Osteocyte (in vitro differentiated cells): ENCODE results near the gene MYO1D. TPM values are rescaled to one million over a fixed set of nuclear protein-coding genes. Genes with fewer than 3 reads are reported as not detected.

Experiments
- DNase-seq: peaks from one replicate; pipeline ENCODE4 v3.0.0; 2021; ENCODE audit warnings: mixed read lengths; ENCODE audit not compliant: unreplicated experiment; ENCODE audit errors: extremely low spot score
- H3K27ac Mint-ChIP-seq: one replicate; pipeline ENCODE4 v1.8.0; 2021; ENCODE audit warnings: mild to moderate bottlenecking, mixed read lengths; ENCODE audit not compliant: unreplicated experiment
- H3K27me3 Mint-ChIP-seq: one replicate; pipeline ENCODE4 v1.8.0; 2021; ENCODE audit warnings: mixed read lengths; ENCODE audit not compliant: unreplicated experiment
- H3K36me3 Mint-ChIP-seq: one replicate; pipeline ENCODE4 v1.8.0; 2021; ENCODE audit warnings: mixed read lengths; ENCODE audit not compliant: unreplicated experiment
- H3K4me1 Mint-ChIP-seq: one replicate; pipeline ENCODE4 v1.8.0; 2021; ENCODE audit warnings: mixed read lengths; ENCODE audit not compliant: unreplicated experiment
- H3K4me3 Mint-ChIP-seq: one replicate; pipeline ENCODE4 v1.8.0; 2021; ENCODE audit warnings: mild to moderate bottlenecking, moderate library complexity, mixed read lengths; ENCODE audit not compliant: unreplicated experiment
- H3K9me3 Mint-ChIP-seq: one replicate; pipeline ENCODE4 v1.8.0; 2021; ENCODE audit warnings: mixed read lengths; ENCODE audit not compliant: unreplicated experiment
- CTCF ChIP-seq: fragments of 200-600 bp; sonication (generic); IDR thresholded peaks from 2 replicates; pipeline ENCODE4 v1.5.0; 2021; ENCODE audit warnings: antibody characterized with exemption, mild to moderate bottlenecking, moderate library complexity
- total RNA-seq: library from RNA; stranded (reverse); gene quantifications from 2 replicates; pipeline ENCODE4 v1.2.1, GENCODE V29; 2021

Gene MYO1D
- total RNA-seq, 1 donor from 2014 or later = 19.1 TPM

- Mint-ChIP-seq H3K27me3 (no peaks in the 10 kb centered on the region), H3K4me1 (no peaks in the 10 kb centered on the region), H3K9me3 (no peaks in the 10 kb centered on the region), H3K4me3 (no peak overlapping the region), H3K27ac (no peak overlapping the region), H3K36me3 (no peaks in the 10 kb centered on the region)
- peak; percentile 22 for TF ChIP-seq CTCF
- no peak for DNase-seq
Measured at GRCh38 chr17:32588982-32589381, 287.9 kb downstream of the MYO1D start.

DNA sequence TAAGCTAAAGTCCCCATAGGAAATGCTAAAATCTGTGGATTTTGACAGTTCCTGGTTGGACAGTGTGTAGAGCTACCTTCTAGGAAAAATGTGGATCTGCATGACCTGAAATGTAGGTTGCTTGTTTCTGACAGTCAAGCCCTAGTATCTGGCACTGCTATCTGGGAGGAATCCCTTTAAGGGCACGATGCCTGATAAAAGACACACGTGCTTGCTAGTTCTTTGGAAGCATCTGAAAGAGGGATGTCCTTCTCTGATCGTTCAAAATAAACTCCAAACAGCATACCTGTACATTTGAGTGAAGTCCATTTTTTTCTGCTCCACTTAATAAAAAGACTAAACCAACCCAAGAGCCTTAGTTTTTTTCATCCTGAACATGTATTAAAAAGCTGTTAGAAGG, 288.8 kb downstream of the MYO1D start:
- no peaks in the 10 kb centered on the region for H3K36me3 Mint-ChIP-seq
- peaks cover 4% of the 10 kb centered on the region for H3K9me3 Mint-ChIP-seq
- no peak overlapping the region for H3K27ac Mint-ChIP-seq
- H3K27me3 Mint-ChIP-seq = no peaks in the 10 kb centered on the region
- no peaks in the 10 kb centered on the region for H3K4me1 Mint-ChIP-seq
- no peak overlapping the region for H3K4me3 Mint-ChIP-seq
- no peak for DNase-seq
- TF ChIP-seq CTCF = no peak

DNA sequence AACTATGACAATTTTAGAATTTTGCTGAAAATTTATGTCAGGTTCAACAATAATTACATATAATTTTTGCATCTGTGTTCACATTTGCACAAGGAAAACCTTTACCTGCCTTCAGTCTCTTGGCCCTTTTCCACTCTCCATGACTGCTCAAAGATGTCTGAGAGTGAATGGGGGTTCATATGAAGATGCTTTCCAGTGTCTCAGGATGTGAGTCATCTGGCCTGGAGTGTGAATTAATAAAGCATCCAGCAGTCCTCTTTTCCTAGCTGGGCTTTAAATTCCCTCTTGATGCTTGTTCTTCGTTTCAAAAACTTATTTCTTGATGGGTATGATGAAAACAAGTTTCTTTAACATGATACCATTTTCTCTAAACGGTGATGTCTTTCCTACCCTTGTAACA, 290.3 kb downstream of the MYO1D start:
- DNase-seq = no peak
- no peaks in the 10 kb centered on the region for H3K36me3 Mint-ChIP-seq

DNA sequence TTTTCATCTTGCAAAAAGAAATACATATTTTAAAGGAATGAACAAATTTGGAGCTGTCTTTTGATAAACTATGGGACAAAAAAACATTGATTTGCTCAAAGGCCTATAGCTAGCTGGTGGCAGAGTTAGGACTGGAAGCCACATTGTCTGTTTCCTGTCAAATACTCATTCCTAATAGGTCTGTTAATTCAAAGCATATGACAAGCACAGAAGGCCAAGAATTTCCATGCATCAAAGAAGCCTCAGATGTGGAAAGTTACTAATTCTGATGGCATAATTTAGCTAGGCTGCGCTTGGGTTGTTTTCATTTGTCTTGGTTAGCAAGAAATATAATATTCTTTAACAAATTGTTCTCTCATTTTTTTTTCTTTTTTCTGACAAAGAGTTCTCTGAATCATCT, 292.1 kb downstream of the MYO1D start:
- Mint-ChIP-seq H3K36me3 (no peaks in the 10 kb centered on the region), H3K4me3 (no peak overlapping the region), H3K27me3 (no peaks in the 10 kb centered on the region), H3K4me1 (no peaks in the 10 kb centered on the region), H3K9me3 (peaks cover 22% of the 10 kb centered on the region), H3K27ac (no peak overlapping the region)
- TF ChIP-seq CTCF = no peak
- no peak for DNase-seq

More for the DNA sequence above, 290.3 kb downstream of the MYO1D start:
- no peak for TF ChIP-seq CTCF
- peaks cover 12% of the 10 kb centered on the region for H3K9me3 Mint-ChIP-seq
- no peak overlapping the region for H3K4me3 Mint-ChIP-seq
- no peak overlapping the region for H3K27ac Mint-ChIP-seq
- no peaks in the 10 kb centered on the region for H3K4me1 Mint-ChIP-seq
- H3K27me3 Mint-ChIP-seq = no peaks in the 10 kb centered on the region

DNA sequence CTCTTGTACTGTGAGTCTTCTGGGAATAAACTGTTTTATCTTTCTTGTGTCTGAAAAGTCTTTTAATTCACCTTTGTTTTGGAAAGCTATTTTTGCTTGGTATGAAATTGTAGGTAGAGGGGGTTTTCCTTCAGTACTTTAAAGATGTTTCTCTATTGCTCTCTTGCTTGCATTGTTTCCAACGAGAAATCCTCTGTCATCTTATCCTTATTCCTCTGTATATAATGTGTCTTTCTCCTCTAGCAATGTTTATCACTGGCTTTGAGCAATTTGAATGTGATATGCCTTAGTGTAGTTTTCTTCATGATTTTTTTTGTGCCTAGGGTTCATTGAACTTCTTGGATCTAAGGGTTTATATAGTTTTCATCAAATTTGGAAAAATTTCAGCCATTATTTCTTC, 293.9 kb downstream of the MYO1D start:
- TF ChIP-seq CTCF = no peak
- no peaks in the 10 kb centered on the region for H3K27me3 Mint-ChIP-seq
- no peaks in the 10 kb centered on the region for H3K4me1 Mint-ChIP-seq
- H3K9me3 Mint-ChIP-seq = peaks cover 22% of the 10 kb centered on the region
- no peak overlapping the region for H3K27ac Mint-ChIP-seq
- no peak for DNase-seq
- H3K36me3 Mint-ChIP-seq = no peaks in the 10 kb centered on the region
- H3K4me3 Mint-ChIP-seq = no peak overlapping the region
